ENCODE data around the gene ERCC6L.
"Not testable (repeated sequence)": the region's sequence is repeated elsewhere in the genome, so short reads cannot be mapped to it uniquely, and the experiment has no call there.

Gene ERCC6L

GRCh38 chrX:72236841-72237240 lies 2.0 kb downstream of the ERCC6L start:
- DNase-seq (ENCODE audit: low spot score): no peak
- no peak for TF ChIP-seq CTCF (IDR thresholded peaks at IDR 0.05; ENCODE audit: extremely low read depth, insufficient read depth, missing control alignments)
- in situ Hi-C loops (cut with MboI; ENCODE audit: low pct_unique_long_range_greater_than_20kb, low sequenced_read_pairs, unreplicated experiment): no loop called here

- no peak for TF ChIP-seq CTCF (IDR thresholded peaks at IDR 0.05; ENCODE audit: extremely low read depth, insufficient read depth, missing control alignments)
- no peak for DNase-seq (ENCODE audit: low spot score)
- in situ Hi-C loops (cut with MboI; ENCODE audit: low pct_unique_long_range_greater_than_20kb, low sequenced_read_pairs, unreplicated experiment): no loop called here
Measured at GRCh38 chrX:72230290-72230689, 8.5 kb downstream of the ERCC6L start.

- in situ Hi-C loops (cut with MboI; ENCODE audit: low pct_unique_long_range_greater_than_20kb, low sequenced_read_pairs, unreplicated experiment); DNase-seq (ENCODE audit: low spot score): not testable (repeated sequence)
Measured at GRCh38 chrX:72220375-72220774, 18.5 kb downstream of the ERCC6L start.

GRCh38 chrX:72216973-72217372 lies 21.9 kb downstream of the ERCC6L start:
- in situ Hi-C loops (cut with MboI; ENCODE audit: low pct_unique_long_range_greater_than_20kb, low sequenced_read_pairs, unreplicated experiment): no loop called here
- no peak for TF ChIP-seq CTCF (IDR thresholded peaks at IDR 0.05; ENCODE audit: extremely low read depth, insufficient read depth, missing control alignments)

GRCh38 chrX:72208126-72208800 lies 30.6 kb downstream of the ERCC6L start:
- TF ChIP-seq CTCF (IDR thresholded peaks at IDR 0.05; ENCODE audit: extremely low read depth, insufficient read depth, missing control alignments): no peak
- in situ Hi-C loops (cut with MboI; ENCODE audit: low pct_unique_long_range_greater_than_20kb, low sequenced_read_pairs, unreplicated experiment): no loop called here
- no peak for DNase-seq (ENCODE audit: low spot score)

More at GRCh38 chrX:72216973-72217372, 21.9 kb downstream of the ERCC6L start:
- DNase-seq (ENCODE audit: low spot score): no peak

GRCh38 chrX:72207366-72207765 lies 31.5 kb downstream of the ERCC6L start:
- in situ Hi-C loops (cut with MboI; ENCODE audit: low pct_unique_long_range_greater_than_20kb, low sequenced_read_pairs, unreplicated experiment): no loop called here
- no peak for TF ChIP-seq CTCF (IDR thresholded peaks at IDR 0.05; ENCODE audit: extremely low read depth, insufficient read depth, missing control alignments)
- DNase-seq (ENCODE audit: low spot score): no peak

GRCh38 chrX:72205706-72206105 lies 33.1 kb downstream of the ERCC6L start:
- TF ChIP-seq CTCF (IDR thresholded peaks at IDR 0.05; ENCODE audit: extremely low read depth, insufficient read depth, missing control alignments): no peak
- DNase-seq (ENCODE audit: low spot score): no peak
- in situ Hi-C loops (cut with MboI; ENCODE audit: low pct_unique_long_range_greater_than_20kb, low sequenced_read_pairs, unreplicated experiment): no loop called here
